ENCODE results near the gene ASS1.
"Not testable (repeated sequence)": the region's sequence is repeated elsewhere in the genome, so short reads cannot be mapped to it uniquely, and the experiment has no call there.

Gene ASS1

DNA sequence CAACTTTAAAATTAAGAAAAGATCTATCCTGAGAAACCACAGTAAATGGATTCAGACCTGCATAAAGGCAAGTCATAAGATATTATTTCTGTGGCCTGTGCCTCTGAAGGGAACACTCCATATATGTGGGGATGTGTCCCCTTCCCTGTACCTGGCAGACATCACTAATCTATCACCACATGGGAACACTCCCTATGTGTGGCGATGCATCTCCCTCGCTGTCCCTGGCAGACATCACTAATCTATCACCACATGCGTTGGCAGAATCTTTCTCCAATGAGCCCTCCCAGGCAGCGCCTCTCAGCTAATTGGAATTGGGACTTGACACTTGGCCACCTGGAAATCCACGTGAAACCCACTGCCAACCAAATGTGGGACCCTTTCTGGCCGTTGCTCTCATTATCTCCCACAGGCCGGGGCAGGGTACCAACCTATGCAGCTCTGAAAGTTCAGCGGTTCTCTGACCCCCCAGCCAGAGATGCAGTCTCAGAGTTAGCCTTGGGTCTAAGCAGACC lies 25.2 kb upstream of the ASS1 start:
- no peak for DNase-seq

DNA sequence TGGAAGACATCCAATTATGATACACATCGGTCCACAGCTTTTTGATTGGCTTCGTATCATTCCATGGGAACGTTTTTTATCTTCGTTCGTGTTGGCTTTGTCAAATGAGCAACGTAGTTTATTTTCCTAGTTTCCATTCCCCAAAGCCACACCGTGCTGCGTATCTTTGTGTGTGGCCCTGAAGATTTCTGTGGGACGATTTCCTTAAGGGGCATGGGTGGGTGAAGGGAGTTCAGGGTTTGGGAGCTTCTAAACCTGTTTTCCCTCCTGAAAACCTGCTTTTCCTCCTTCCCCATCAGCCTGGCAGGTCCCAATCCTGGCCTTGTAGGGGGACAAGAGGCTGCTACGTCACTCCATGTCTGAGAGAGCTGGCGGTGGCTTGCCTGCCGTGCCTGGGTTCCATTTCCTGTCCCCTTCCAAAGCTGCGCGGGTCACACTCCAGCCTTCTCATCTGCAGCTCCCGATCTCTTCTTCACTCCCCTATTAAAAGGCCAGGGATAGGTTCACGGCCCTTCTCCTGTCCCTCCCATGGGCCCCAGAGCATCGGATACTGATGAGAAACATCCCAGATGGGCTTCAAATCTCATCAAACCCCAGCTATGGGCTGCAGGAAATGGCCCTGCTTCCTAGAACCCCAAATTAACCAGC lies 23.5 kb upstream of the ASS1 start:
- DNase-seq: no peak

- DNase-seq: peak; percentile 71
These were observed 22.9 kb upstream of the ASS1 start for GRCh38 chr9:130421802-130422276.

DNA sequence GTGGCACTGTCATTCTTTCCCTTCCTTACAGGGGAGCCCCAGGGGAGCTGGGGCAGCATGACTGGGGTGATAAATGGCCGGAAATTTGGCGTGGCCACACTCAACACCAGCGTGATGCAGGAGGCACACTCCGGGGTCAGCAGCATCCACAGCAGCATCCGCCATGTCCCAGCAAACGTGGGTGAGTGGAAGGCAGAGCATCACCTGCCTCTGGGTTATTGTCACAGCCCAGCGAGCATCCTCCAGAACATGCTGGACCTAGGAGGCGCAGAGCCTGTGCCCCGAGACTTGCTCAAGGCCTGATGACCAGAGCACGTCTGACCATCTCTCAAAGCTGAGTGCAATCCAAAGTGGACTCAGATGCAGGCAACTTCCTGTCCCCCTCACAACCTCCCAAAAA lies 22.2 kb upstream of the ASS1 start:
- DNase-seq: no peak

- peak; percentile 70 for DNase-seq
These were observed 21.5 kb upstream of the ASS1 start for GRCh38 chr9:130423272-130423671.

DNA sequence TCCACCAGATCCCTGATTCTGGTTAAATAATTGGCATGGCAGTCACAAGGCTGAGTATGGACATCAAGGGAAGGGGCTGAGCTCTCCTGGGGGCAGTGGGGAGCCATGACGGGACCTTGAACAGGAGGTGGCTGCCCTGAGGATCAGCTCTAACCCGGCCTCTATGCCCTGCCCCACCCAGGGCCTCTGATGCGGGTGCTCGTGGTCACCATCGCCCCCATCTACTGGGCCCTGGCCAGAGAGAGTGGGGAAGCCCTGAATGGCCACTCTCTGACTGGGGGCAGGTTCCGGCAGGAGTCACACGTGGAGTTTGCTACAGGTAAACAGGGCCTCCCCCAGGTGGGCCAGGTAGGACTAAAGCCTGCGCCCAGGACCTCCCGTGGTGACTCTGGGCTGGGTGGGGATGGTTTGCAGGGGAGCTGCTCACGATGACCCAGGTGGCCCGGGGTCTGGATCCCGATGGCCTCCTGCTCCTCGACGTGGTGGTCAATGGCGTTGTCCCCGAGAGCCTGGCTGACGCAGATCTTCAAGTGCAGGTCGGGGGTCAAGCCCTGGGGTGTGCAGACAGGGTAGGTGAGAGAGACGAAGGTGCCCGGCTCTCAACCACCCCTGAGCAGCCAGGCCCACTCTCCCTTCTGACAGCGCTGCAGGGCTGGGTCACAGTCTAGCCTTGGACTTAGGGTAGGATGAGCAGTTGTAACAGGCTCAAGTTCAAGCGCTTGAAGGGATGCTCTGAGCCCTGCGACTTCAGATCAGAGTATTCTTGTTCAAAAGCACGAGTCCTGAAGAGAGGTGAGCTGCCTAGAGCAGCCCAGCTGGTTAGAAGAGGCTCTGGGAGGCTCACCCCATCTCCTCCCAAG lies 19.9 kb upstream of the ASS1 start:
- no peak for DNase-seq

- no peak for DNase-seq
These were observed 18.9 kb upstream of the ASS1 start for GRCh38 chr9:130425741-130426466.

DNA sequence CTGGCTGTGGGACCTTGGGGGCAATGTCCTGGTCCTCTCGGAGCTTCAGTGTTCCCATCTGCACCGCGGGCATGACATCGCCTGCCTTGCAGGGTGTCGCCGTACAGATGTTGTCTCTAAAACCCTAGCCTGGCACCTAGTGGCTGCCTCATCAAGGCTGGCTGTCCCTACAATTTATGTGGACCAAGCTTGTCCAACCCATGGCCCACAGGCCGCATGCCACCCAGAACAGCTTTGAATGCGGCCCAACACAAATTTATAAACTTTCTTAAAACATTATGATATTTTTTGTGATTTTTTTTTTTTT lies 18.3 kb upstream of the ASS1 start:
- DNase-seq: no peak

DNA sequence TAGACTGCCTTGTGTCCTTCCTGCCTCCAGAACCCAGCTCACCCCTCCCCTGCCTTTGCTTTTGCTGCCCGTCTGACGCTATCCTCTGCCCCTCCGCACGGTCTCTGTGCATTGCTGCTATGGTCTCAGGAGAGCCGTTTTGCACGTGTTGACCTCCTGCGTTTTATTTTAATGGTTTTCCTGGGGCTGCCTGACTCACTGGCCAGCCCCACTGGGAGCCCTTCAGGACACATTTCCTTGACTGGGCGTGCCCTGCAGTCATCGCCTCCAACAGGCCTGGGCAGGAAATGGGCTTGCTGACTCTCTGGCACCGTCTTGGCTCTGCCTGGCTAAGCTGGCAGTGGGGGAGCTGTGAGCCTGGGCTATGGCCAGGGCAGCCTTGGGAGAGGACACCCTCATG lies 17.9 kb upstream of the ASS1 start:
- DNase-seq: no peak

DNA sequence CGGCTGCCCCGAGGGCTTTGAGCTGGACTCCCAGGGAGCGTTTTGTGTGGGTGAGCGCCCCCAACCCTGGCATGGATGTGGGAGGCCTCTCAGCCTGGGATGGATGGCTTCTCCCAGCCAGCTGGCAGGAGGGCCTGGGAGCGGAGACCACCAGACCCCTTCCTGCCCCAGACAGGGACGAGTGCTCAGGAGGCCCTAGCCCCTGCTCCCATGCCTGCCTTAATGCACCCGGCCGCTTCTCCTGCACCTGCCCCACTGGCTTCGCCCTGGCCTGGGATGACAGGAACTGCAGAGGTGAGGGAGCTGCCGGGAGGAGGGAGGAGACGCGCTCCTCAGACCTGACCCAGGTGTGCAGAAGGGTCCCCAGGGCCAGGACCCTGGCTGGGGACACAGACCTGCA lies 17.4 kb upstream of the ASS1 start:
- DNase-seq: no peak

- no peak for DNase-seq
These were observed 16.6 kb upstream of the ASS1 start for GRCh38 chr9:130428086-130428665.

- no peak for DNase-seq
These were observed 15.4 kb upstream of the ASS1 start for GRCh38 chr9:130429381-130429780.

DNA sequence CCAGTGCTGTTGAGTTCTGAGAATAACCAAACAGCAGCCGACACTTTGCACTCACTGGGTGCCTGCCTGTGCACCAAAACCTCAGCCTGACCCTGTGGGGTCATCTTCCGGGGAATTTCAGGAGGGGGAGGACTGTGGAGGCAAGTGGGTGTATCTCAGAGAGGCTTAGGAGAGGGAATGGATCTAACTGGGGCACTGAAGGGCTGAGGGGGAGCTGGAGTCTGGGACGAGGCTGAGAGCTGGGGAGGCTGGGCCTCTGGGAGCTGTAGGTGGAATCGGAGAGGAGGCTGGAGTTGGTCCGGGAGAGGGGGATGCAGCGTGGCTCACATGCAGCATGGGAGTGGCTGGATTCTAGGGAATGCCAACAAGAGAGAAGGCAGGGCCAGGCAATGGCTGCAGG lies 14.9 kb upstream of the ASS1 start:
- no peak for DNase-seq

DNA sequence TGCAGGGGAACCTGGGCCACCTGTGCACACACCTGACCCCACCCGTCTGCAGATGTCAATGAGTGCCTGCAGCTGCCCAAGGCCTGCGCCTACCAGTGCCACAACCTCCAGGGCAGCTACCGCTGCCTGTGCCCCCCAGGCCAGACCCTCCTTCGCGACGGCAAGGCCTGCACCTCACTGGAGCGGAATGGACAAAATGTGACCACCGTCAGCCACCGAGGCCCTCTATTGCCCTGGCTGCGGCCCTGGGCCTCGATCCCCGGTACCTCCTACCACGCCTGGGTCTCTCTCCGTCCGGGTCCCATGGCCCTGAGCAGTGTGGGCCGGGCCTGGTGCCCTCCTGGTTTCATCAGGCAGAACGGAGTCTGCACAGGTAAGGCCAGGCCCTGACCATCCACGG lies 14.5 kb upstream of the ASS1 start:
- no peak for DNase-seq

- DNase-seq: no peak
These were observed 13.8 kb upstream of the ASS1 start for GRCh38 chr9:130430734-130431535.

GRCh38 chr9:130431536-130432303 lies 13.0 kb upstream of the ASS1 start:
- no peak for DNase-seq

- no peak for DNase-seq
These were observed 12.4 kb upstream of the ASS1 start for GRCh38 chr9:130432362-130432761.

- no peak for DNase-seq
These were observed 12.0 kb upstream of the ASS1 start for GRCh38 chr9:130432796-130433167.

GRCh38 chr9:130433168-130433946 lies 11.4 kb upstream of the ASS1 start:
- peak; percentile 67 for DNase-seq

DNA sequence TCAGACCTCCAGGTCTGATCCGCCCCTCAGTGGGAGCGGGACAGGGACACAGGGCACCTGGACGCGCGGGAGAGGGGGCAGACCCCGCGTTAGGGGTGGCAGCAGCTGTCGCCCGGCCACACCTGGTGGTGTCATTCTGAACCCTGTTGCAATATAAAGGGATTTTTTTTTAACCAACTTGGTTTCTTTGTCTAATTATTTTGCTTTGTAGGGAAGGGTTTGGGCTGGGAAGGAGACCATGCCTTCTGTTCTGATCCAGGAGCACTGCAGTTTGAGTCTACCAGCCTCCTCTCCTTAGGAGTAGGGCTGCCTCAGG lies 10.9 kb upstream of the ASS1 start:
- DNase-seq: no peak

DNA sequence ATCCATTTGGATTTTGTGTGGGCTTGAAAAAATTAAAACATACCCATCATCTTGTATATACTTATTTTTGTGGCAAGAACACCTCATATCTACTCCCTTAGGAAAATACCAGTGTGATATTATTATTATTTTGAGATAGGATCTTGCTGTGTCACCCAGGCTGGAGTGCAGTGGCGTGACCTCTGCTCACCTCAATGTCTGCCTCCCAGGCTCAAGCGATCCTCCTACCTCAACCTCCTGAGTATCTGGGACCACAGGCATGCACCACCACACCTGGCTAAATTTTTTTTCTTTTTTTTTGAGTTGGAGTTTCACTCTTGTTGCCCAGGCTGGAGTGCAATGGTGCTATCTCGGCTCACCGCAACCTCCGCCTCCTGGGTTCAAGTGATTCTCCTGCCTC lies 10.1 kb upstream of the ASS1 start:
- not testable (repeated sequence) for DNase-seq

Measured in femur (tissue), 1 donor.